GM12878 (cell line): ENCODE data around the gene IL19. TPM values are rescaled to one million over a fixed set of nuclear protein-coding genes. Genes with fewer than 3 reads are reported as not detected.

ENCODE experiments used
- ATF2 ChIP-seq: IDR thresholded peaks from 2 replicates; pipeline ENCODE4 v1.6.1; 2012; ENCODE audit warnings: low read length, inconsistent platforms
- CREB1 ChIP-seq: IDR thresholded peaks from 2 replicates; pipeline ENCODE4 v1.6.1; 2012; ENCODE audit warnings: low read depth, mild to moderate bottlenecking, inconsistent platforms
- CREM ChIP-seq: IDR thresholded peaks from 2 replicates; pipeline ENCODE4 v1.6.1; 2014; ENCODE audit warnings: antibody characterized with exemption, low read depth
- EP300 ChIP-seq, 2 experiments: fragments of 150-350 bp in 1 of 2; IDR thresholded peaks; 2 replicates each; pipeline ENCODE4 v1.6.1; 2011 to 2012; ENCODE audit warnings: low read depth in 2 of 2, low read length in 2 of 2, borderline replicate concordance in 1 of 2, improper control_type of control experiment in 1 of 2, inconsistent platforms in 1 of 2; ENCODE audit not compliant: control insufficient read depth in 1 of 2
- JUND ChIP-seq: IDR thresholded peaks from 2 replicates; pipeline ENCODE4 v1.6.1; 2012; ENCODE audit warnings: low read depth, mild to moderate bottlenecking, low read length, improper control_type of control experiment, moderate library complexity
- NBN ChIP-seq: fragments of 450-650 bp; IDR thresholded peaks from 2 replicates; pipeline ENCODE4 v1.6.1; 2016
- NFIC ChIP-seq: IDR thresholded peaks from 2 replicates; pipeline ENCODE4 v1.6.1; 2012; ENCODE audit warnings: low read depth, mild to moderate bottlenecking, inconsistent platforms, low read length, moderate library complexity
- NFYB ChIP-seq: IDR thresholded peaks from 2 replicates; pipeline ENCODE4 v1.6.1; 2011; ENCODE audit warnings: low read depth, mild to moderate bottlenecking, low read length, improper control_type of control experiment, moderate library complexity; ENCODE audit not compliant: insufficient read depth
- NKRF ChIP-seq: fragments of 450-650 bp; conservative IDR thresholded peaks from 2 replicates; pipeline ENCODE4 v1.6.1; 2017; ENCODE audit warnings: mild to moderate bottlenecking, moderate library complexity
- PAX5 ChIP-seq: IDR thresholded peaks from 2 replicates; pipeline ENCODE4 v1.6.1; 2011; ENCODE audit warnings: low read depth, low read length, borderline replicate concordance
- ZBTB4 ChIP-seq: fragments of 450-650 bp; formaldehyde crosslinking; IDR thresholded peaks from 2 replicates; pipeline ENCODE4 v1.4.0; 2022; ENCODE audit warnings: mild to moderate bottlenecking, moderate library complexity
- polyA plus RNA-seq, 11 experiments: library from polyadenylated mRNA; depleted of rRNA in 4 of 11; unstranded in 6 of 11; stranded (reverse) in 5 of 11; fragments of >200 nt; fragmentation: Nextera tagmentation in 4 of 11; fragmentation: Illumina TruSeq in 1 of 11; extraction: Ambion mirVana in 4 of 11; extraction: Trizol in 1 of 11; gene quantifications; 1 replicate in 1 of 11; 2 replicates in 10 of 11; pipeline versions ENCODE4 v1.2.1 to v1.2.3, GENCODE V29; 2011 to 2016; ENCODE audit warnings: inconsistent platforms in 2 of 11, missing spikeins in 2 of 11, low read depth in 1 of 11
- total RNA-seq, 4 experiments: library from RNA; depleted of rRNA in 3 of 4; stranded (reverse); fragments of >200 nt in 3 of 4; fragmentation: Illumina TruSeq in 1 of 4; extraction: Trizol in 1 of 4; gene quantifications; 2 replicates each; pipeline versions ENCODE4 v1.2.1 to v1.2.3, GENCODE V29; 2013 to 2021

The IL19 gene
- total and polyA plus RNA-seq, 10 of the 15 experiments (the other 5 are each of a cell fraction or from before 2014, with no cell fraction given) = 0.10 to 0.73 (median 0.28) TPM; not detected in 6

GRCh38 chr1:206790502-206791250 lies 20.1 kb downstream of the IL19 start (continued):
- peak; percentile 33; the same call in 1 of the 2 replicates for TF ChIP-seq ATF2
- no peak for TF ChIP-seq NFYB
- no peak for TF ChIP-seq ZBTB4 (CRISPR knock-in tag)
- TF ChIP-seq EP300 (IDR thresholded peaks at IDR 0.05; ENCODE audit: borderline replicate concordance in 1 of 2, control insufficient read depth in 1 of 2, low read depth in 2 of 2, low read length in 2 of 2) = peak; percentile 79 to 94; a peak in 2 of 4 replicates
- TF ChIP-seq CREM = peak; percentile 60; the same call in 1 of the 2 replicates
- peak; percentile 78 for TF ChIP-seq PAX5
- TF ChIP-seq NBN = peak; percentile 47
- no peak for TF ChIP-seq JUND
- TF ChIP-seq CREB1 = peak; percentile 58
- no peak for TF ChIP-seq NKRF
- TF ChIP-seq NFIC = peak; percentile 33; the same call in 1 of the 2 replicates
